Stimulated activated CD8-positive, alpha-beta memory T cell treated with anti-CD3 and anti-CD28 coated beads, Interleukin-15, amount 100 ng/mL, for 48 hours (primary cell): ENCODE results near the gene YIPF2.

Source experiments
- DNase-seq, 2 donors: peaks; one replicate each; pipeline ENCODE4 v3.0.0-alpha.2; 2020; ENCODE audit warnings: low read depth in 2 of 2

YIPF2 gene

GRCh38 chr19:10876459-10877240 lies 51.8 kb downstream of the YIPF2 start:
- no peak for DNase-seq

- no peak for DNase-seq
These were observed 54.4 kb downstream of the YIPF2 start for GRCh38 chr19:10874024-10874423.

GRCh38 chr19:10872546-10873107 lies 55.8 kb downstream of the YIPF2 start:
- DNase-seq: no peak
